CD8-positive, alpha-beta memory T cell (primary cell): Measurements from ENCODE around the gene TUBGCP3. TPM values are rescaled to one million over a fixed set of nuclear protein-coding genes. Genes with fewer than 3 reads are reported as not detected.
A peak's percentile ranks its signal among the peaks of the same experiment; 100 is the strongest.

ENCODE experiments used
- CTCF ChIA-PET: fragments of 350-600 bp; sonication (Branson Sonifier 250); formaldehyde crosslinking; loops from one replicate; lab custom pipeline; 2021; ENCODE audit warnings: antibody characterized with exemption; lab: Charles Lee
- POLR2A ChIA-PET: fragments of 350-600 bp; sonication (Branson Sonifier 250); formaldehyde crosslinking; loops from one replicate; lab custom pipeline; 2021; ENCODE audit warnings: antibody characterized with exemption; lab: Charles Lee
- DNase-seq, 5 donors: peaks; one replicate each; pipeline versions ENCODE4 v3.0.0 to v3.0.0-alpha.2; 2020 to 2022; ENCODE audit warnings: mixed read lengths in 1 of 5
- H3K27ac ChIP-seq: one replicate; pipeline ENCODE4 v1.7.0; 2013; ENCODE audit warnings: low read depth, mild to moderate bottlenecking, low read length, moderate library complexity
- H3K27me3 ChIP-seq: 2 replicates; pipeline ENCODE4 v1.7.0; 2013; ENCODE audit warnings: low read length, mild to moderate bottlenecking; ENCODE audit not compliant: insufficient read depth, poor library complexity, severe bottlenecking
- H3K36me3 ChIP-seq: 2 replicates; pipeline ENCODE4 v1.7.0; 2013; ENCODE audit warnings: mild to moderate bottlenecking, low read length, moderate library complexity; ENCODE audit not compliant: insufficient read depth
- H3K4me1 ChIP-seq: 2 replicates; pipeline ENCODE4 v1.7.0; 2013; ENCODE audit warnings: mild to moderate bottlenecking, low read length, moderate library complexity; ENCODE audit not compliant: insufficient read depth
- H3K4me3 ChIP-seq: 2 replicates; pipeline ENCODE4 v1.7.0; 2013; ENCODE audit warnings: mild to moderate bottlenecking, low read length
- H3K9me3 ChIP-seq: 2 replicates; pipeline ENCODE4 v1.7.0; 2013; ENCODE audit warnings: mild to moderate bottlenecking, low read length
- H3K27ac Mint-ChIP-seq, 8 donors: one replicate each; pipeline ENCODE4 v1.8.0; 2020 to 2021; ENCODE audit warnings: mixed read lengths in 8 of 8, mild to moderate bottlenecking in 6 of 8, inconsistent platforms in 3 of 8, moderate library complexity in 3 of 8
- H3K27me3 Mint-ChIP-seq, 2 donors: one replicate each; pipeline ENCODE4 v1.8.0; 2020 to 2021; ENCODE audit warnings: mixed read lengths in 2 of 2, mild to moderate bottlenecking in 1 of 2, moderate library complexity in 1 of 2
- H3K36me3 Mint-ChIP-seq, 3 donors: one replicate each; pipeline ENCODE4 v1.8.0; 2020 to 2021; ENCODE audit warnings: mixed read lengths in 3 of 3, inconsistent platforms in 1 of 3, mild to moderate bottlenecking in 1 of 3
- H3K4me1 Mint-ChIP-seq, 3 donors: one replicate each; pipeline ENCODE4 v1.8.0; 2020 to 2021; ENCODE audit warnings: mixed read lengths in 3 of 3, inconsistent platforms in 1 of 3, mild to moderate bottlenecking in 1 of 3
- H3K4me3 Mint-ChIP-seq, 7 donors: one replicate each; pipeline ENCODE4 v1.8.0; 2020 to 2021; ENCODE audit warnings: mixed read lengths in 7 of 7, mild to moderate bottlenecking in 6 of 7, moderate library complexity in 4 of 7, inconsistent platforms in 2 of 7
- H3K9me3 Mint-ChIP-seq, 5 donors: one replicate each; pipeline ENCODE4 v1.8.0; 2020 to 2022; ENCODE audit warnings: mixed read lengths in 5 of 5, mild to moderate bottlenecking in 3 of 5, moderate library complexity in 2 of 5, inconsistent platforms in 1 of 5
- polyA plus RNA-seq: library from polyadenylated mRNA; unstranded; fragments of 300-500 nt; fragmentation: Illumina TruSeq; gene quantifications from one replicate; pipeline ENCODE4 v1.2.3, GENCODE V29; 2021
- total RNA-seq, 2 experiments: library from RNA; stranded (reverse); gene quantifications; one replicate each; pipeline ENCODE4 v1.2.3, GENCODE V29; 2021

Gene TUBGCP3
- total and polyA plus RNA-seq, 3 experiments from 2014 or later: 16.8 to 47.0 (median 45.8) TPM

GRCh38 chr13:112608212-112608611, 20.3 kb upstream of the TUBGCP3 start:
- H3K27ac ChIP-seq: no peak overlapping the region
- Mint-ChIP-seq H3K36me3 (no peaks in the 10 kb centered on the region), H3K9me3 (no peaks in the 10 kb centered on the region), H3K4me3 (no peak overlapping the region), H3K4me1 (peaks cover 10 to 13% (median 11%) of the 10 kb centered on the region in 3 donors), H3K27ac (no peak overlapping the region), H3K27me3 (peaks cover 6 to 34% of the 10 kb centered on the region in 2 donors)
- H3K36me3 ChIP-seq: no peaks in the 10 kb centered on the region
- H3K9me3 ChIP-seq: no peaks in the 10 kb centered on the region
- no peaks in the 10 kb centered on the region for H3K27me3 ChIP-seq
- POLR2A ChIA-PET: no interaction called here
- CTCF ChIA-PET: no interaction called here
- H3K4me3 ChIP-seq: no peak overlapping the region
- no peak for DNase-seq
- no peaks in the 10 kb centered on the region for H3K4me1 ChIP-seq

- Histone ChIP-seq H3K27me3 (no peaks in the 10 kb centered on the region), H3K4me1 (no peaks in the 10 kb centered on the region), H3K27ac (no peak overlapping the region), H3K9me3 (no peaks in the 10 kb centered on the region), H3K4me3 (peak overlapping the region; percentile 43), H3K36me3 (no peaks in the 10 kb centered on the region)
- Mint-ChIP-seq H3K4me1 (peaks cover 10 to 13% (median 11%) of the 10 kb centered on the region in 3 donors), H3K9me3 (no peaks in the 10 kb centered on the region), H3K4me3 (peak overlapping the region; percentile 73 to 85 (median 80)), H3K27me3 (peaks cover 8 to 34% of the 10 kb centered on the region in 2 donors), H3K36me3 (no peaks in the 10 kb centered on the region), H3K27ac (peak overlapping the region in 3 of 8 donors; percentile 39 to 59 (median 56))
- CTCF ChIA-PET: interaction anchor here (0.7 to 2.3 kb wide), 14 partner anchors 10 to 1539 kb away, joined by 3 to 13 read pairs (median 4); no protein-coding TSS in a partner anchor
- POLR2A ChIA-PET: interaction anchor here (0.8 kb wide), 1 partner anchor 18 kb away, joined by 4 read pairs; no protein-coding TSS in a partner anchor
- DNase-seq: peak; percentile 74 to 83 (median 75)
Observed at GRCh38 chr13:112606109-112607001, 18.4 kb upstream of the TUBGCP3 start.

GRCh38 chr13:112605531-112605990, 17.6 kb upstream of the TUBGCP3 start:
- Mint-ChIP-seq H3K27ac (peak overlapping the region in 1 of 8 donors; percentile 29), H3K27me3 (peaks cover 5 to 27% of the 10 kb centered on the region in 2 donors), H3K36me3 (no peaks in the 10 kb centered on the region), H3K9me3 (no peaks in the 10 kb centered on the region), H3K4me3 (peak overlapping the region; percentile 73 to 85 (median 80)), H3K4me1 (peaks cover 10 to 13% (median 11%) of the 10 kb centered on the region in 3 donors)
- CTCF ChIA-PET: interaction anchor here (0.7 to 2.3 kb wide), 14 partner anchors 9 to 1538 kb away, joined by 3 to 13 read pairs (median 4); no protein-coding TSS in a partner anchor
- H3K27me3 ChIP-seq: no peaks in the 10 kb centered on the region
- peak overlapping the region; percentile 43 for H3K4me3 ChIP-seq
- no peak for DNase-seq
- no peaks in the 10 kb centered on the region for H3K36me3 ChIP-seq
- POLR2A ChIA-PET: interaction anchor here (0.8 kb wide), 1 partner anchor 17 kb away, joined by 4 read pairs; no protein-coding TSS in a partner anchor
- no peaks in the 10 kb centered on the region for H3K4me1 ChIP-seq
- H3K27ac ChIP-seq: no peak overlapping the region
- no peaks in the 10 kb centered on the region for H3K9me3 ChIP-seq

- peaks cover 4 to 24% of the 10 kb centered on the region in 2 donors for H3K27me3 Mint-ChIP-seq
- Histone ChIP-seq H3K27ac (no peak overlapping the region), H3K36me3 (no peaks in the 10 kb centered on the region), H3K27me3 (no peaks in the 10 kb centered on the region), H3K4me1 (no peaks in the 10 kb centered on the region), H3K9me3 (no peaks in the 10 kb centered on the region), H3K4me3 (no peak overlapping the region)
- H3K36me3 Mint-ChIP-seq: no peaks in the 10 kb centered on the region
- no peak for DNase-seq
- ChIA-PET CTCF (no interaction called here), POLR2A (no interaction called here)
- no peak overlapping the region for H3K4me3 Mint-ChIP-seq
- H3K4me1 Mint-ChIP-seq: peaks cover 10 to 13% (median 11%) of the 10 kb centered on the region in 3 donors
- H3K9me3 Mint-ChIP-seq: no peaks in the 10 kb centered on the region
- no peak overlapping the region for H3K27ac Mint-ChIP-seq
Observed at GRCh38 chr13:112603641-112604225, 15.8 kb upstream of the TUBGCP3 start.

- no peaks in the 10 kb centered on the region for H3K9me3 ChIP-seq
- no peaks in the 10 kb centered on the region for H3K36me3 ChIP-seq
- H3K27ac ChIP-seq: no peak overlapping the region
- DNase-seq: no peak
- no peaks in the 10 kb centered on the region for H3K9me3 Mint-ChIP-seq
- no peak overlapping the region for H3K4me3 ChIP-seq
- peaks cover 10 to 13% (median 11%) of the 10 kb centered on the region in 3 donors for H3K4me1 Mint-ChIP-seq
- CTCF ChIA-PET: no interaction called here
- no peaks in the 10 kb centered on the region for H3K4me1 ChIP-seq
- H3K4me3 Mint-ChIP-seq: no peak overlapping the region
- POLR2A ChIA-PET: no interaction called here
- peaks cover 7 to 28% of the 10 kb centered on the region in 2 donors for H3K27me3 Mint-ChIP-seq
- no peak overlapping the region for H3K27ac Mint-ChIP-seq
- H3K27me3 ChIP-seq: no peaks in the 10 kb centered on the region
- no peaks in the 10 kb centered on the region for H3K36me3 Mint-ChIP-seq
Observed at GRCh38 chr13:112602189-112602588, 14.2 kb upstream of the TUBGCP3 start.

- H3K27me3 ChIP-seq: no peaks in the 10 kb centered on the region
- DNase-seq: no peak
- POLR2A ChIA-PET: no interaction called here
- no peaks in the 10 kb centered on the region for H3K9me3 ChIP-seq
- H3K36me3 ChIP-seq: no peaks in the 10 kb centered on the region
- no peak overlapping the region for H3K4me3 ChIP-seq
- Mint-ChIP-seq H3K4me3 (no peak overlapping the region), H3K27me3 (peaks cover 7 to 29% of the 10 kb centered on the region in 2 donors), H3K27ac (no peak overlapping the region), H3K4me1 (peaks cover 7 to 10% (median 8%) of the 10 kb centered on the region in 3 donors), H3K9me3 (no peaks in the 10 kb centered on the region), H3K36me3 (peaks cover 0 to under 1% (median 0%) of the 10 kb centered on the region in 3 donors)
- CTCF ChIA-PET: no interaction called here
- no peak overlapping the region for H3K27ac ChIP-seq
- no peaks in the 10 kb centered on the region for H3K4me1 ChIP-seq
Observed at GRCh38 chr13:112601371-112601770, 13.4 kb upstream of the TUBGCP3 start.

GRCh38 chr13:112596235-112596634, 8.3 kb upstream of the TUBGCP3 start:
- ChIA-PET POLR2A (no interaction called here), CTCF (interaction anchor here (1.3 to 1.7 kb wide), 2 partner anchors 9 to 11 kb away, joined by 3 to 6 read pairs; no protein-coding TSS in a partner anchor)
- H3K9me3 Mint-ChIP-seq: no peaks in the 10 kb centered on the region
- peaks cover 0 to 7% (median 0%) of the 10 kb centered on the region in 3 donors for H3K36me3 Mint-ChIP-seq
- H3K4me1 ChIP-seq: no peaks in the 10 kb centered on the region
- no peak overlapping the region for H3K27ac ChIP-seq
- H3K36me3 ChIP-seq: no peaks in the 10 kb centered on the region
- H3K4me1 Mint-ChIP-seq: peaks cover 0 to 4% (median 2%) of the 10 kb centered on the region in 3 donors
- H3K4me3 Mint-ChIP-seq: no peak overlapping the region
- H3K27me3 Mint-ChIP-seq: peaks cover 5 to 28% of the 10 kb centered on the region in 2 donors
- H3K4me3 ChIP-seq: no peak overlapping the region
- no peaks in the 10 kb centered on the region for H3K27me3 ChIP-seq
- H3K9me3 ChIP-seq: no peaks in the 10 kb centered on the region
- DNase-seq: no peak
- peak overlapping the region in 1 of 8 donors; percentile 40 for H3K27ac Mint-ChIP-seq
